HepG2 (cell line): ENCODE data around the gene RMDN2. TPM values are rescaled to one million over a fixed set of nuclear protein-coding genes. Genes with fewer than 3 reads are reported as not detected.

Source experiments
- ATAC-seq: fragments of 200-7000 bp; cut with Tn5 transposase; 3 replicates; pipeline ENCODE4 v1.9.1; 2020; ENCODE audit warnings: mild to moderate bottlenecking, moderate library complexity
- BruUV-seq: library from RNA; stranded (reverse); fragments of 400-500 nt; replicated peaks from 2 replicates; lab custom pipeline; 2021; lab: Mats Ljungman, UMichigan
- CTCF ChIA-PET: fragments of 300-600 bp; formaldehyde crosslinking; extraction: SDS; loops from one replicate; lab custom pipeline; 2021; ENCODE audit warnings: low total read pairs, inconsistent platforms, low intra/inter-chr PET ratio; lab: Yijun Ruan, JAX
- POLR2A ChIA-PET: fragments of 350-600 bp; sonication (Branson Sonifier 250); formaldehyde crosslinking; loops from one replicate; lab custom pipeline; 2020; ENCODE audit warnings: antibody characterized with exemption, inconsistent platforms; lab: Yijun Ruan, JAX
- DNase-seq: peaks from one replicate; pipeline ENCODE4 v3.0.0-alpha.2; 2015; ENCODE audit warnings: low spot score
- FAIRE-seq: peaks from 3 replicates; lab custom pipeline; 2011; peaks lifted over from hg19 to GRCh38; lab: Jason Lieb, UNC
- H2AFZ ChIP-seq: one replicate; pipeline ENCODE4 v1.6.1; 2011; ENCODE audit warnings: low read length, inconsistent platforms
- H3K27ac ChIP-seq: fragments of 300-600 bp; 3 replicates; pipeline ENCODE4 v1.8.0; 2011; ENCODE audit warnings: mixed run types, mild to moderate bottlenecking, mixed read lengths, low read length, inconsistent platforms; ENCODE audit not compliant: insufficient read depth; ENCODE audit errors: extremely low read length
- H3K27me3 ChIP-seq, 2 experiments: fragments of 200-600 bp in 1 of 2; 2 replicates in 1 of 2; 3 replicates in 1 of 2; pipeline versions ENCODE4 v1.6.0 to v1.8.0; 2011; ENCODE audit warnings: low read length in 2 of 2, mild to moderate bottlenecking in 2 of 2, moderate library complexity in 2 of 2, inconsistent platforms in 1 of 2; ENCODE audit not compliant: insufficient read depth in 2 of 2, control insufficient read depth in 1 of 2
- H3K36me3 ChIP-seq, 2 experiments: fragments of 200-600 bp in 1 of 2; replicated peaks in 1 of 2; 2 replicates in 1 of 2; 3 replicates in 1 of 2; pipeline versions ENCODE4 v1.5.1 to v1.8.0; 2011; ENCODE audit warnings: low read length in 2 of 2, inconsistent platforms in 1 of 2; ENCODE audit not compliant: insufficient read depth in 2 of 2, control insufficient read depth in 1 of 2
- H3K4me1 ChIP-seq: 2 replicates; pipeline ENCODE4 v1.5.1; 2012; ENCODE audit warnings: low read length, inconsistent platforms; ENCODE audit not compliant: insufficient read depth
- H3K4me2 ChIP-seq: 2 replicates; pipeline ENCODE4 v1.6.0; 2011; ENCODE audit warnings: low read depth, low read length, inconsistent platforms
- H3K4me3 ChIP-seq, 3 experiments: fragments of 200-600 bp in 1 of 3; sonication (generic), shearing (Covaris generic) in 1 of 3; replicated peaks in 1 of 3; 2 replicates each; pipeline ENCODE4 v1.5.1; 2011 to 2016; ENCODE audit warnings: low read length in 3 of 3, inconsistent platforms in 2 of 3, low read depth in 2 of 3, mild to moderate bottlenecking in 2 of 3, control low read depth in 1 of 3, mixed read lengths in 1 of 3; ENCODE audit not compliant: insufficient read depth in 1 of 3
- H3K79me2 ChIP-seq: one replicate; pipeline ENCODE4 v1.6.1; 2011; ENCODE audit warnings: low read length, inconsistent platforms; ENCODE audit not compliant: insufficient read depth
- H3K9ac ChIP-seq: 2 replicates; pipeline ENCODE4 v1.6.0; 2011; ENCODE audit warnings: mild to moderate bottlenecking, low read depth, low read length, inconsistent platforms; ENCODE audit not compliant: insufficient read depth
- H3K9me3 ChIP-seq: 2 replicates; pipeline ENCODE4 v1.5.1; 2012; ENCODE audit warnings: mild to moderate bottlenecking, low read length
- H4K20me1 ChIP-seq: 2 replicates; pipeline ENCODE4 v1.6.0; 2011; ENCODE audit warnings: inconsistent platforms, mild to moderate bottlenecking, low read length, moderate library complexity; ENCODE audit not compliant: insufficient read depth
- ARHGAP35 ChIP-seq: sonication (generic); formaldehyde crosslinking; IDR thresholded peaks from 2 replicates; pipeline ENCODE4 v1.9.0; 2022; ENCODE audit warnings: mild to moderate bottlenecking, inconsistent platforms, moderate library complexity, missing genetic modification reagents, borderline replicate concordance
- EZH2 ChIP-seq: conservative IDR thresholded peaks from 2 replicates; pipeline ENCODE4 v1.6.1; 2012; ENCODE audit warnings: mild to moderate bottlenecking, low read depth, low read length, moderate library complexity
- GFI1 ChIP-seq: sonication (generic); formaldehyde crosslinking; IDR thresholded peaks from 2 replicates; pipeline ENCODE4 v1.5.0; 2020; ENCODE audit warnings: missing genetic modification reagents, mild to moderate bottlenecking, borderline replicate concordance
- HOXA7 ChIP-seq: sonication (generic); formaldehyde crosslinking; IDR thresholded peaks from 2 replicates; pipeline ENCODE4 v1.8.1; 2022; ENCODE audit warnings: mild to moderate bottlenecking, missing genetic modification reagents, moderate library complexity
- KDM6A ChIP-seq: IDR thresholded peaks from 2 replicates; pipeline ENCODE4 v1.6.1; 2016; ENCODE audit warnings: low read depth
- MTF2 ChIP-seq: sonication (generic); formaldehyde crosslinking; IDR thresholded peaks from 2 replicates; pipeline ENCODE4 v1.5.0; 2020; ENCODE audit warnings: missing genetic modification reagents, borderline replicate concordance
- NR2F2 ChIP-seq: IDR thresholded peaks from 2 replicates; pipeline ENCODE4 v1.6.1; 2012; ENCODE audit warnings: low read depth, inconsistent platforms, borderline replicate concordance
- RBAK ChIP-seq: sonication (generic); formaldehyde crosslinking; IDR thresholded peaks from 2 replicates; pipeline ENCODE4 v1.5.1; 2020; ENCODE audit warnings: mild to moderate bottlenecking, missing genetic modification reagents
- RELA ChIP-seq: sonication (generic); formaldehyde crosslinking; IDR thresholded peaks from 2 replicates; pipeline ENCODE4 v1.4.0; 2020; ENCODE audit warnings: missing genetic modification reagents
- ZFP82 ChIP-seq: sonication (generic); formaldehyde crosslinking; IDR thresholded peaks from 2 replicates; pipeline ENCODE4 v1.5.1; 2020; ENCODE audit warnings: mild to moderate bottlenecking, missing genetic modification reagents, borderline replicate concordance
- ZNF552 ChIP-seq: sonication (generic); formaldehyde crosslinking; IDR thresholded peaks from 2 replicates; pipeline ENCODE4 v1.9.0; 2022; ENCODE audit warnings: missing genetic modification reagents, mild to moderate bottlenecking, borderline replicate concordance
- ZNF670 ChIP-seq: sonication (generic); formaldehyde crosslinking; IDR thresholded peaks from 2 replicates; pipeline ENCODE4 v1.8.0; 2022; ENCODE audit warnings: mild to moderate bottlenecking, missing genetic modification reagents, borderline replicate concordance
- WGBS: methylation state at CpG from one replicate; pipeline ENCODE4 v1.1.6; 2017; ENCODE audit warnings: low lambda C conversion rate; 5-methylcytosine and 5-hydroxymethylcytosine counted together
- in situ Hi-C: cut with HindIII; loops from 2 replicates; pipeline ENCODE4 v1.10.0; 2017; ENCODE audit warnings: low pct_unique_long_range_greater_than_20kb; ENCODE audit not compliant: extremely low pct_ligation_motif_present
- intact Hi-C: fragments of 100-400 bp; cut with micrococcal nuclease; formaldehyde crosslinking; loops from one replicate; pipeline ENCODE4 v1.10.0; 2022; ENCODE audit not compliant: unreplicated experiment
- polyA plus RNA-seq, 8 experiments: library from polyadenylated mRNA; depleted of rRNA in 3 of 8; stranded (reverse) in 7 of 8; unstranded in 1 of 8; fragments of >200 nt; fragmentation: Illumina TruSeq in 4 of 8; extraction: Trizol in 4 of 8; gene quantifications; 2 replicates each; pipeline versions ENCODE4 v1.2.1 to v1.2.3, GENCODE V29; 2011 to 2016; ENCODE audit warnings: low read depth in 4 of 8, missing spikeins in 1 of 8, mixed read lengths in 1 of 8; ENCODE audit not compliant: insufficient read depth in 1 of 8
- total RNA-seq, 5 experiments: library from RNA; depleted of rRNA; stranded (reverse); fragments of >200 nt; fragmentation: Illumina TruSeq; extraction: Trizol; gene quantifications; 2 replicates each; pipeline ENCODE4 v1.2.3, GENCODE V29; 2016; ENCODE audit warnings: low read depth in 1 of 5
- TF ChIP-seq, protein P1 (sequence below): sonication (generic); formaldehyde crosslinking; IDR thresholded peaks from 2 replicates; pipeline ENCODE4 v1.4.0; 2020; ENCODE audit warnings: mild to moderate bottlenecking, low read depth, missing genetic modification reagents
- TF ChIP-seq, protein P2 (sequence below): IDR thresholded peaks from 2 replicates; pipeline ENCODE4 v1.6.1; 2016
- TF ChIP-seq, protein P3 (sequence below): sonication (generic); formaldehyde crosslinking; IDR thresholded peaks from 2 replicates; pipeline ENCODE4 v1.4.0; 2020; ENCODE audit warnings: mild to moderate bottlenecking, missing genetic modification reagents, borderline replicate concordance
- TF ChIP-seq, protein P4 (sequence below): sonication (generic); formaldehyde crosslinking; IDR thresholded peaks from 2 replicates; pipeline ENCODE4 v1.4.0; 2020; ENCODE audit warnings: low read depth, mild to moderate bottlenecking, missing genetic modification reagents

Gene RMDN2
- total and polyA plus RNA-seq, 2 of the 13 experiments (the other 11 are each of a cell fraction or from before 2014, with no cell fraction given), result 2.3 to 8.9 TPM

DNA sequence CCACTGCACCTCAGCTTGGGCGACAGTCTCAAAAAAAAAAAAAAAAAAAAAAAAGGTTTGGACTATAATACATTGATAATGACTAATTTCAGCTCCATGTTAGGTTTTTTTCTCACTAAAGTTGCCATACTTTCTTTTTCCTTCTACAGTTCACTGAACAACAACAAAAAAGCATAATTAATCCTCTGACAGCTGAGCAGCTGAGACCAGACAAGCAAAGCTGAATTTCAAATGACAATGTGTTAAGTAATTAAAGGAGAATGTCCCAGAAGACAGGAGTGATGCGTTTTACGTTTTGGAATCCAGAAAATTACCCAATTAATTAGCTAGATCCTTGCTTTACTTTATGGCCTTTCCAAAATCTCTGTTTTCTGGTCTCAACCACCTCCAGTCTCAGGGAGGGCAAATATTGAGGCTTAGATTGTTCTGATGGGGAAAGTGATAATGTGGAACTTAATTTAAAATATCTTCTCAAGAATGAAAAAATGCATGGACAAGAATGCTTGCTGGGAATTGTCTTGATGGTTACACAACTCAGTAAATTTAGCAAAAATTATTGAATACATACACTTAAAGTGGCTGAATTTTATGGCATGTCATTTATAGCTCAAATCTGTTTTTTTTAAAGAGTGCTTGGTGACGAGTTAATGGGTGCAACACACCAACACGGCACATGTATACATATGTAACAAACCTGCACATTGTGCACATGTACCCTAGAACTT, 17.4 kb upstream of the RMDN2 start:
- no peak for FAIRE-seq
- TF ChIP-seq ZNF670 (no peak), KDM6A (no peak), ARHGAP35 (no peak), NR2F2 (no peak), HOXA7 (no peak), MTF2 (CRISPR knock-in tag) (no peak), RBAK (no peak), GFI1 (no peak), ZFP82 (CRISPR knock-in tag) (no peak), EZH2 (no peak), ZNF552 (CRISPR knock-in tag) (no peak), RELA (CRISPR knock-in tag) (no peak)
- TF ChIP-seq, protein P1, sequence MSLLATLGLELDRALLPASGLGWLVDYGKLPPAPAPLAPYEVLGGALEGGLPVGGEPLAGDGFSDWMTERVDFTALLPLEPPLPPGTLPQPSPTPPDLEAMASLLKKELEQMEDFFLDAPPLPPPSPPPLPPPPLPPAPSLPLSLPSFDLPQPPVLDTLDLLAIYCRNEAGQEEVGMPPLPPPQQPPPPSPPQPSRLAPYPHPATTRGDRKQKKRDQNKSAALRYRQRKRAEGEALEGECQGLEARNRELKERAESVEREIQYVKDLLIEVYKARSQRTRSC (CRISPR knock-in tag), result no peak
- TF ChIP-seq, protein P2, sequence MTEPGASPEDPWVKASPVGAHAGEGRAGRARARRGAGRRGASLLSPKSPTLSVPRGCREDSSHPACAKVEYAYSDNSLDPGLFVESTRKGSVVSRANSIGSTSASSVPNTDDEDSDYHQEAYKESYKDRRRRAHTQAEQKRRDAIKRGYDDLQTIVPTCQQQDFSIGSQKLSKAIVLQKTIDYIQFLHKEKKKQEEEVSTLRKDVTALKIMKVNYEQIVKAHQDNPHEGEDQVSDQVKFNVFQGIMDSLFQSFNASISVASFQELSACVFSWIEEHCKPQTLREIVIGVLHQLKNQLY (CRISPR knock-in tag), result no peak
- TF ChIP-seq, protein P3, sequence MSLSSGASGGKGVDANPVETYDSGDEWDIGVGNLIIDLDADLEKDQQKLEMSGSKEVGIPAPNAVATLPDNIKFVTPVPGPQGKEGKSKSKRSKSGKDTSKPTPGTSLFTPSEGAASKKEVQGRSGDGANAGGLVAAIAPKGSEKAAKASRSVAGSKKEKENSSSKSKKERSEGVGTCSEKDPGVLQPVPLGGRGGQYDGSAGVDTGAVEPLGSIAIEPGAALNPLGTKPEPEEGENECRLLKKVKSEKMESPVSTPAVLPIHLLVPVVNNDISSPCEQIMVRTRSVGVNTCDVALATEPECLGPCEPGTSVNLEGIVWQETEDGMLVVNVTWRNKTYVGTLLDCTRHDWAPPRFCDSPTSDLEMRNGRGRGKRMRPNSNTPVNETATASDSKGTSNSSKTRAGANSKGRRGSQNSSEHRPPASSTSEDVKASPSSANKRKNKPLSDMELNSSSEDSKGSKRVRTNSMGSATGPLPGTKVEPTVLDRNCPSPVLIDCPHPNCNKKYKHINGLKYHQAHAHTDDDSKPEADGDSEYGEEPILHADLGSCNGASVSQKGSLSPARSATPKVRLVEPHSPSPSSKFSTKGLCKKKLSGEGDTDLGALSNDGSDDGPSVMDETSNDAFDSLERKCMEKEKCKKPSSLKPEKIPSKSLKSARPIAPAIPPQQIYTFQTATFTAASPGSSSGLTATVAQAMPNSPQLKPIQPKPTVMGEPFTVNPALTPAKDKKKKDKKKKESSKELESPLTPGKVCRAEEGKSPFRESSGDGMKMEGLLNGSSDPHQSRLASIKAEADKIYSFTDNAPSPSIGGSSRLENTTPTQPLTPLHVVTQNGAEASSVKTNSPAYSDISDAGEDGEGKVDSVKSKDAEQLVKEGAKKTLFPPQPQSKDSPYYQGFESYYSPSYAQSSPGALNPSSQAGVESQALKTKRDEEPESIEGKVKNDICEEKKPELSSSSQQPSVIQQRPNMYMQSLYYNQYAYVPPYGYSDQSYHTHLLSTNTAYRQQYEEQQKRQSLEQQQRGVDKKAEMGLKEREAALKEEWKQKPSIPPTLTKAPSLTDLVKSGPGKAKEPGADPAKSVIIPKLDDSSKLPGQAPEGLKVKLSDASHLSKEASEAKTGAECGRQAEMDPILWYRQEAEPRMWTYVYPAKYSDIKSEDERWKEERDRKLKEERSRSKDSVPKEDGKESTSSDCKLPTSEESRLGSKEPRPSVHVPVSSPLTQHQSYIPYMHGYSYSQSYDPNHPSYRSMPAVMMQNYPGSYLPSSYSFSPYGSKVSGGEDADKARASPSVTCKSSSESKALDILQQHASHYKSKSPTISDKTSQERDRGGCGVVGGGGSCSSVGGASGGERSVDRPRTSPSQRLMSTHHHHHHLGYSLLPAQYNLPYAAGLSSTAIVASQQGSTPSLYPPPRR (CRISPR knock-in tag), result no peak
- TF ChIP-seq, protein P4, sequence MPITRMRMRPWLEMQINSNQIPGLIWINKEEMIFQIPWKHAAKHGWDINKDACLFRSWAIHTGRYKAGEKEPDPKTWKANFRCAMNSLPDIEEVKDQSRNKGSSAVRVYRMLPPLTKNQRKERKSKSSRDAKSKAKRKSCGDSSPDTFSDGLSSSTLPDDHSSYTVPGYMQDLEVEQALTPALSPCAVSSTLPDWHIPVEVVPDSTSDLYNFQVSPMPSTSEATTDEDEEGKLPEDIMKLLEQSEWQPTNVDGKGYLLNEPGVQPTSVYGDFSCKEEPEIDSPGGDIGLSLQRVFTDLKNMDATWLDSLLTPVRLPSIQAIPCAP (CRISPR knock-in tag), result no peak

More for the DNA sequence above, 17.4 kb upstream of the RMDN2 start:
- Histone ChIP-seq H3K27me3 (no peaks in the 10 kb centered on the region), H3K4me2 (no peak overlapping the region), H3K79me2 (no peaks in the 10 kb centered on the region), H4K20me1 (no peaks in the 10 kb centered on the region), H3K9me3 (no peaks in the 10 kb centered on the region), H3K9ac (no peak overlapping the region), H3K36me3 (no peaks in the 10 kb centered on the region), H3K4me1 (peaks cover 10% of the 10 kb centered on the region), H3K4me3 (no peak overlapping the region), H2AFZ (no peak overlapping the region), H3K27ac (no peak overlapping the region)
- ChIA-PET CTCF (no interaction called here), POLR2A (interaction anchor here (1.2 kb wide), 1 partner anchor 18 kb away, joined by 4 read pairs; the partner anchor contains the start of gene RMDN2)
- ATAC-seq, result no peak
- BruUV-seq, result no TSS peak
- 21% methylated on average over 5 of the region's 5 CpGs for WGBS
- in situ Hi-C loops (no loop called here), intact Hi-C loops (no loop called here)
- DNase-seq, result no peak
